Fibroblast of lung (primary cell): ENCODE results near the gene FLOT1.

Experiments
- EZH2 ChIP-seq: IDR thresholded peaks from 2 replicates; pipeline ENCODE4 v1.5.1; 2012; ENCODE audit warnings: low read length, control low read depth, mild to moderate bottlenecking; ENCODE audit errors: missing control alignments
- TF ChIP-seq, protein P1 (sequence below), 2 donors: IDR thresholded peaks in 1 of 2; conservative IDR thresholded peaks in 1 of 2; 1 replicate in 1 of 2; 2 replicates in 1 of 2; pipeline ENCODE4 v1.5.1; 2011 to 2012; ENCODE audit warnings: low read length in 2 of 2, control low read depth in 1 of 2, inconsistent platforms in 1 of 2, low read depth in 1 of 2, mild to moderate bottlenecking in 1 of 2

DNA sequence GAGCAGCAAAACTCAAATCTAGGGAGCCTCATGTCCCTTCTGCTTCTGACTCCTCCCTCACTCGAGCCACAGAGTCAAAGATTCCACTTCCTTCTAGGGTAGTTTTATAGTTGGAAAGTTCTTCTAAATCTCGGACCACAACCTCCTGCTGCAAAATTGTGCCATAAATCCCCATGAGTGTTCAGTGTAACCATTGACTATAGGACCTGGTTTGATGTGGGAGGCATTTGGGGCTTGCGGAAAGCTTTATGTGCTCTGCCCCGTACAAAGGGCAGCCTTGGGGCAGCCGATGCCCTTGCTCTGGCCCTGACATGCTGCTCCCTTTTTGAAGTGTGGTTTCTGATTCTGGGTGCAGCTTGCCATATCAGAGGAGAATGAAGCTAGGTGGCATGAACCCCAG is 45.5 kb upstream of the FLOT1 start:
- TF ChIP-seq, protein P1, sequence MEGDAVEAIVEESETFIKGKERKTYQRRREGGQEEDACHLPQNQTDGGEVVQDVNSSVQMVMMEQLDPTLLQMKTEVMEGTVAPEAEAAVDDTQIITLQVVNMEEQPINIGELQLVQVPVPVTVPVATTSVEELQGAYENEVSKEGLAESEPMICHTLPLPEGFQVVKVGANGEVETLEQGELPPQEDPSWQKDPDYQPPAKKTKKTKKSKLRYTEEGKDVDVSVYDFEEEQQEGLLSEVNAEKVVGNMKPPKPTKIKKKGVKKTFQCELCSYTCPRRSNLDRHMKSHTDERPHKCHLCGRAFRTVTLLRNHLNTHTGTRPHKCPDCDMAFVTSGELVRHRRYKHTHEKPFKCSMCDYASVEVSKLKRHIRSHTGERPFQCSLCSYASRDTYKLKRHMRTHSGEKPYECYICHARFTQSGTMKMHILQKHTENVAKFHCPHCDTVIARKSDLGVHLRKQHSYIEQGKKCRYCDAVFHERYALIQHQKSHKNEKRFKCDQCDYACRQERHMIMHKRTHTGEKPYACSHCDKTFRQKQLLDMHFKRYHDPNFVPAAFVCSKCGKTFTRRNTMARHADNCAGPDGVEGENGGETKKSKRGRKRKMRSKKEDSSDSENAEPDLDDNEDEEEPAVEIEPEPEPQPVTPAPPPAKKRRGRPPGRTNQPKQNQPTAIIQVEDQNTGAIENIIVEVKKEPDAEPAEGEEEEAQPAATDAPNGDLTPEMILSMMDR (conservative IDR thresholded peaks at IDR 0.05 in 1 of 2, IDR thresholded peaks at IDR 0.05 in 1 of 2; ENCODE audit: low read depth in 1 of 2, low read length in 2 of 2), result no peak
- TF ChIP-seq EZH2, result no peak
